ENCODE results near the gene TSC2.
A peak's percentile ranks its signal among the peaks of the same experiment; 100 is the strongest.
"Not testable (repeated sequence)": the region's sequence is repeated elsewhere in the genome, so short reads cannot be mapped to it uniquely, and the experiment has no call there.

The TSC2 gene

GRCh38 chr16:2031081-2031577, 16.7 kb upstream of the TSC2 start:
- no peak for TF ChIP-seq CTCF (IDR thresholded peaks at IDR 0.05; ENCODE audit: low read depth, low read length)
- H3K4me3 ChIP-seq (replicated peaks in 1 of 2; ENCODE audit: low read depth in 2 of 2, low read length in 2 of 2): no peak overlapping the region
- DNase-seq (ENCODE audit: low read depth in 2 of 2): no peak

DNA sequence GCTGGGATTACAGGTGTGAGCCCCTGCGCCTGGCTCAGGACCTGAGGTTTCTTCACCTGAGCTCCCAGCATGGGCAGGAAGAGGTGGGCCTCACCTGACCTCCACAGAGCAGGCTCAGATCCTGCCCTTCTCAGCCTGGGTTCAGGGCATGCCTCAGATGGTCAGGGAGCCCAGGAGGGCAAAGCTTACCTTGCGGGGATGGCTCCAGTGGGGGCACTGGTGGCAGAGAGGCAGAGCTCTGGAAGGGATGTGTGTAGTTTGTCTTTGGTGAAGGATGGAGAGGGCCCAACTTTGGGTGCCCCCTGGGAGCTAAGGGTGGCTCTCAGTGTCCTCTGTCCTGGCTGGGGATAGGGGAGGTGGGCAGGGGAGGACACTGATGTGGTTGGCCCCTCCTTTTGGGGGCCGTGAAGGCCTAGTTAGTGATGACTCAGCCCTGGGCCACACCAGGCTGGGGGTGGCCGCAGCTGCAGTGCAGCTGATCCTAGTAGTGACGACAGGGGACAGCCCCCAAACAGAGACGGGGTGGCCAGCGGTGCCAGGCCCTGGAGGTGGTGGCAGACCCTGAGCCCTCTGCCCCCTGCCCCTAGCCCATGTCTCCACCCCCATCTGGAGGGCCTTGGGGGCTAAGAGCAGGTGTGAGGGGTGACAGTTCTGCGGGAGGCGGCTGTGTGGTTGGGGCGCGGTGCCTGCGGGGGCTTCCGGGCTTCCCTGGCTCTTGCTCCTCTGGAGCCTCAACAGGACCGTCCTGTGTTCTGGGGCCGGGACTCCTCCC, 15.3 kb upstream of the TSC2 start:
- H3K4me3 ChIP-seq (replicated peaks in 1 of 2; ENCODE audit: low read depth in 2 of 2, low read length in 2 of 2): peak overlapping the region in 1 of 2 donors; percentile 53
- no peak for TF ChIP-seq CTCF (IDR thresholded peaks at IDR 0.05; ENCODE audit: low read depth, low read length)
- no peak for DNase-seq (ENCODE audit: low read depth in 2 of 2)

- peak; percentile 76 for DNase-seq (ENCODE audit: low read depth in 2 of 2)
- no peak for TF ChIP-seq CTCF (IDR thresholded peaks at IDR 0.05; ENCODE audit: low read depth, low read length)
- peak overlapping the region; percentile 8 to 53 for H3K4me3 ChIP-seq (replicated peaks in 1 of 2; ENCODE audit: low read depth in 2 of 2, low read length in 2 of 2)
Observed at GRCh38 chr16:2033057-2033908, 14.5 kb upstream of the TSC2 start.

DNA sequence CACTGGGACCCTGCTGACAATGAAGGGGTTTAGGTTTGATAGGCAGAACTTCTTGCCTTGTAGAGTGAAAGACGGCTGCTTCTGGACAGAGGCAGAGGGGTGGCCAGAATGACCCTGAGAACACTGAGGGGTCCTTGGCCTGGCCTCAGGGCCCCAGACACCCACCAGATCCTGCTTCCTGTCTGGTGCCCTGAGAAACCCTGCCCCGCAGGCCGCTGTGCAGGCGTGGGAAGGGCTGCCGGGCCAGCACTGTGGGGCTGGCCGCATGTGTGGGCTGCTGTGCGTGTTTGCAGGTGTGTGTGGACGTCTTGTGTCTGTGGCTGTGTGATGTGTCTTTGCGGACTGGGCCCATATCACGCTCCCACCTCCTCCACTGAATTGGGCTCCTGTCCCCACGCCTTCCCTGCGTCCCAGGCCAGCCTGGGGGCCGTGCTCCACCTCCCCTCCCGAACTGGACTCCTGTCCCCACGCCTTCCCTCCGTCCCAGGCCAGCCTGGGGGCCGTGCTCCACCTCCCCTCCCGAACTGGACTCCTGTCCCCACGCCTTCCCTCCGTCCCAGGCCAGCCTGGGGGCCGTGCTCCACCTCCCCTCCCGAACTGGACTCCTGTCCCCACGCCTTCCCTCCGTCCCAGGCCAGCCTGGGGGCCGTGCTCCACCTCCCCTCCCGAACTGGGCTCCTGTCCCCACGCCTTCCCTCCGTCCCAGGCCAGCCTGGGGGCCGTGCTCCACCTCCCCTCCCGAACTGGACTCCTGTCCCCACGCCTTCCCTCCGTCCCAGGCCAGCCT, 13.7 kb upstream of the TSC2 start:
- H3K4me3 ChIP-seq (replicated peaks in 1 of 2; ENCODE audit: low read depth in 2 of 2, low read length in 2 of 2): peak overlapping the region; percentile 8 to 53

DNA sequence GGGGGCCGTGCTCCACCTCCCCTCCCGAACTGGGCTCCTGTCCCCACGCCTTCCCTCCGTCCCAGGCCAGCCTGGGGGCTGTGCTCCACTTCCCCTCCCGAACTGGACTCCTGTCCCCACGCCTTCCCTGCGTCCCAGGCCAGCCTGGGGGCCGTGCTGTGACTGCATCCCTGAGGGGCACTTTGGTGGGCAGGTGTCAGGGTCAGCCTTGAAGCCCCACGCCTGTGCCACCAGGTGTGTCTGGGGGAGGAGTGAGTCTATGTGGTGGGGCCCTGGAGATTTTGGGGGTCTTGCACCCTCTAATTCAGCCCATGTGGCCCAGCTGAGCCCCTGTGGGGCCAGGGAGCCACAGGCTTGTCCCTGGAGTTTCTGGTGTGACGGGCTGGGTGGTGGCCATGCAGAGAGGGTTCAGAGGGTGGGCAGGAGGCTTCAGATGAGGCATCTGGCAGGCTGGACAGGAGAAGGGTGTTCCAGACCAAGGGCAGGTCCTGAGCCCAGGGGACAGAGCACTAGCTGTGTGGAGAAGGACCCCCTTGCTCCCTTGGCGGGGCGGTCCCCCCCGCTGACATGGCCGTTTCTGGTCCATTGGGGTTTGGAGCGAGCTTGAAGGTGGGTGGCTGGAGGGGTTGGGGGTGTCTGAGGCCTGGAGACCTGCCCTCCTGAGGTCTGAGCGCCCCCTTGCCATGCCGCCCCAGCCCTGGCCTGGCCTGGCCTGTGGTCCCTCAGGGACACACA, 12.9 kb upstream of the TSC2 start:
- peak overlapping the region in 1 of 2 donors; percentile 28 for H3K4me3 ChIP-seq (replicated peaks in 1 of 2; ENCODE audit: low read depth in 2 of 2, low read length in 2 of 2)
- no peak for TF ChIP-seq CTCF (IDR thresholded peaks at IDR 0.05; ENCODE audit: low read depth, low read length)
- DNase-seq (ENCODE audit: low read depth in 2 of 2): no peak

More for the DNA sequence above, 13.7 kb upstream of the TSC2 start:
- not testable (repeated sequence) for DNase-seq (ENCODE audit: low read depth in 2 of 2)

- H3K4me3 ChIP-seq (replicated peaks in 1 of 2; ENCODE audit: low read depth in 2 of 2, low read length in 2 of 2): peak overlapping the region in 1 of 2 donors; percentile 28
- TF ChIP-seq CTCF (IDR thresholded peaks at IDR 0.05; ENCODE audit: low read depth, low read length): no peak
- DNase-seq (ENCODE audit: low read depth in 2 of 2): peak; percentile 82 to 88
Observed at GRCh38 chr16:2035431-2036199, 12.2 kb upstream of the TSC2 start.
